K562 (cell line): ENCODE data around the gene PPP6R3. TPM values are rescaled to one million over a fixed set of nuclear protein-coding genes. Genes with fewer than 3 reads are reported as not detected.

Experiments
- ATAC-seq: fragments of 200-7000 bp; cut with Tn5 transposase; 3 replicates; pipeline ENCODE4 v1.9.1; 2020; ENCODE audit warnings: moderate library complexity
- BruUV-seq: library from RNA; stranded (reverse); fragments of 400-500 nt; replicated peaks from 2 replicates; lab custom pipeline; 2021; lab: Mats Ljungman, UMichigan
- CTCF ChIA-PET: fragments of 300-600 bp; formaldehyde crosslinking; extraction: SDS; loops from one replicate; lab custom pipeline; 2021; ENCODE audit warnings: low intra/inter-chr PET ratio; lab: Yijun Ruan, JAX
- POLR2A ChIA-PET: fragments of 300-600, 350-650 bp; sonication (Branson Sonifier 250); formaldehyde crosslinking; extraction: SDS; loops from one replicate; lab custom pipeline; 2021; ENCODE audit warnings: antibody characterized with exemption, inconsistent platforms; lab: Yijun Ruan, JAX
- DNase-seq, 4 experiments: peaks; one replicate each; pipeline versions ENCODE4 v3.0.0 to v3.0.0-alpha.2; 2011 to 2018; ENCODE audit warnings: low spot score in 3 of 4, mixed read lengths in 3 of 4; ENCODE audit errors: extremely low read depth in 1 of 4
- FAIRE-seq: peaks from 2 replicates; lab custom pipeline; 2011; peaks lifted over from hg19 to GRCh38; lab: Jason Lieb, UNC
- H2AFZ ChIP-seq: 2 replicates; pipeline ENCODE4 v1.6.0; 2011; ENCODE audit warnings: low read depth, low read length, control low read depth, inconsistent platforms
- H3K27ac ChIP-seq: fragments of 200-600 bp; 3 replicates; pipeline ENCODE4 v1.8.0; 2011; ENCODE audit warnings: low read depth, mild to moderate bottlenecking, control low read depth, inconsistent platforms, low read length, moderate library complexity, mixed read lengths; ENCODE audit errors: extremely low read depth
- H3K27me3 ChIP-seq, 2 experiments: fragments of 300-600 bp in 1 of 2; 2 replicates in 1 of 2; 3 replicates in 1 of 2; pipeline versions ENCODE4 v1.6.0 to v1.8.0; 2011; ENCODE audit warnings: inconsistent platforms in 2 of 2, low read length in 2 of 2, mild to moderate bottlenecking in 1 of 2, mixed read lengths in 1 of 2, moderate library complexity in 1 of 2; ENCODE audit not compliant: control insufficient read depth in 2 of 2, insufficient read depth in 2 of 2
- H3K36me3 ChIP-seq: fragments of 300-600 bp; 3 replicates; pipeline ENCODE4 v1.8.0; 2011; ENCODE audit warnings: mild to moderate bottlenecking, low read length, inconsistent platforms; ENCODE audit not compliant: control insufficient read depth, insufficient read depth
- H3K4me1 ChIP-seq, 2 experiments: fragments of 200-600 bp in 1 of 2; replicated peaks in 1 of 2; 2 replicates in 1 of 2; 3 replicates in 1 of 2; pipeline versions ENCODE4 v1.5.1 to v1.8.0; 2011; ENCODE audit warnings: inconsistent platforms in 2 of 2, low read length in 2 of 2, mild to moderate bottlenecking in 1 of 2, mixed read lengths in 1 of 2, moderate library complexity in 1 of 2; ENCODE audit not compliant: control insufficient read depth in 2 of 2, insufficient read depth in 2 of 2
- H3K4me2 ChIP-seq: 2 replicates; pipeline ENCODE4 v1.6.1; 2011; ENCODE audit warnings: low read length, control low read depth, inconsistent platforms, mixed read lengths; ENCODE audit not compliant: insufficient read depth
- H3K4me3 ChIP-seq: fragments of 200-600 bp; sonication (generic), shearing (Covaris generic); 2 replicates; pipeline ENCODE4 v1.5.1; 2016; ENCODE audit warnings: control low read depth, inconsistent platforms
- H3K79me2 ChIP-seq: fragments of 200-600 bp; 3 replicates; pipeline ENCODE4 v1.8.0; 2011; ENCODE audit warnings: low read length, inconsistent platforms; ENCODE audit not compliant: control insufficient read depth, insufficient read depth
- H3K9ac ChIP-seq, 2 experiments: 2 replicates each; pipeline versions ENCODE4 v1.6.0 to v1.6.1; 2011; ENCODE audit warnings: low read depth in 2 of 2, low read length in 2 of 2, control low read depth in 1 of 2, inconsistent platforms in 1 of 2, mild to moderate bottlenecking in 1 of 2, mixed read lengths in 1 of 2; ENCODE audit not compliant: insufficient read depth in 1 of 2
- H3K9me1 ChIP-seq: one replicate; pipeline ENCODE4 v1.6.0; 2011; ENCODE audit warnings: inconsistent platforms, mild to moderate bottlenecking, low read length, moderate library complexity; ENCODE audit not compliant: control insufficient read depth, insufficient read depth
- H3K9me3 ChIP-seq: replicated peaks from 2 replicates; pipeline ENCODE4 v1.5.1; 2011; ENCODE audit warnings: low read depth, low read length, inconsistent platforms; ENCODE audit not compliant: control insufficient read depth, insufficient read depth
- H4K20me1 ChIP-seq: replicated peaks from 2 replicates; pipeline ENCODE4 v1.6.1; 2011; ENCODE audit warnings: low read length, inconsistent platforms, mixed read lengths; ENCODE audit not compliant: control insufficient read depth, insufficient read depth
- CREB5 ChIP-seq: fragments of 250-450 bp; sonication (Bioruptor Pico); IDR thresholded peaks from 2 replicates; pipeline ENCODE4 v1.5.0; 2020; ENCODE audit warnings: mild to moderate bottlenecking
- DDX20 ChIP-seq: fragments of 450-650 bp; IDR thresholded peaks from 2 replicates; pipeline ENCODE4 v1.6.1; 2016; ENCODE audit warnings: missing genetic modification characterization, low read depth, mild to moderate bottlenecking, missing compliant biosample characterization, moderate library complexity
- DPF2 ChIP-seq: fragments of 450-650 bp; IDR thresholded peaks from 2 replicates; pipeline ENCODE4 v1.6.1; 2016
- ESRRB ChIP-seq: fragments of 250-450 bp; sonication (Bioruptor Pico); IDR thresholded peaks from 2 replicates; pipeline ENCODE4 v1.5.0; 2020; ENCODE audit warnings: mild to moderate bottlenecking, moderate library complexity, borderline replicate concordance
- GTF2B ChIP-seq: IDR thresholded peaks from 2 replicates; pipeline ENCODE4 v1.6.1; 2011; ENCODE audit not compliant: insufficient read length; ENCODE audit errors: extremely low read depth
- MEIS2 ChIP-seq: fragments of 450-650 bp; IDR thresholded peaks from 2 replicates; pipeline ENCODE4 v1.6.1; 2014; ENCODE audit warnings: mild to moderate bottlenecking; ENCODE audit not compliant: partially characterized antibody
- NCOA2 ChIP-seq, 2 experiments: fragments of 450-650 bp; IDR thresholded peaks; 2 replicates each; pipeline ENCODE4 v1.6.1; 2018; ENCODE audit warnings: mild to moderate bottlenecking in 2 of 2, moderate library complexity in 1 of 2; ENCODE audit not compliant: partially characterized antibody in 2 of 2
- OTX1 ChIP-seq: fragments of 450-650 bp; formaldehyde crosslinking; IDR thresholded peaks from 2 replicates; pipeline ENCODE4 v1.4.0; 2022; ENCODE audit warnings: mild to moderate bottlenecking
- POLR3A ChIP-seq: IDR thresholded peaks from 2 replicates; pipeline ENCODE4 v1.6.1; 2011; ENCODE audit warnings: borderline replicate concordance, mild to moderate bottlenecking, moderate library complexity; ENCODE audit not compliant: insufficient read length, insufficient read depth; ENCODE audit errors: extremely low read depth
- SP1 ChIP-seq: sonication (generic); formaldehyde crosslinking; IDR thresholded peaks from 2 replicates; pipeline ENCODE4 v1.8.1; 2022; ENCODE audit warnings: mild to moderate bottlenecking, missing genetic modification reagents
- TRIM24 ChIP-seq, 2 experiments: fragments of 450-650 bp; IDR thresholded peaks; 2 replicates each; pipeline ENCODE4 v1.6.1; 2016
- ZBTB8A ChIP-seq: fragments of 450-650 bp; IDR thresholded peaks from 2 replicates; pipeline ENCODE4 v1.6.1; 2018; ENCODE audit warnings: mild to moderate bottlenecking, moderate library complexity; ENCODE audit not compliant: partially characterized antibody
- ZNF121 ChIP-seq: sonication (generic); formaldehyde crosslinking; conservative IDR thresholded peaks from 2 replicates; pipeline ENCODE4 v1.8.0; 2022; ENCODE audit warnings: missing genetic modification reagents
- ZNF830 ChIP-seq: fragments of 250-450 bp; sonication (Bioruptor Pico); IDR thresholded peaks from 2 replicates; pipeline ENCODE4 v1.5.0; 2021; ENCODE audit warnings: mild to moderate bottlenecking
- WGBS: fragments of 100-300 bp; shearing (Covaris generic); methylation state at CpG from one replicate; pipeline ENCODE4 v1.1.6; 2016; ENCODE audit warnings: low coverage, mixed read lengths; ENCODE audit not compliant: insufficient coverage; ENCODE audit errors: missing lambda C conversion rate; 5-methylcytosine and 5-hydroxymethylcytosine counted together
- in situ Hi-C: fragments of 300-500 bp; cut with MboI; formaldehyde crosslinking; loops from 4 replicates; pipeline ENCODE4 v1.15.0; 2018; ENCODE audit warnings: inconsistent platforms, mixed read lengths
- intact Hi-C: fragments of 100-400 bp; cut with micrococcal nuclease; formaldehyde crosslinking; loops from 2 replicates; pipeline ENCODE4 v1.14.2; 2022
- polyA plus RNA-seq, 8 experiments: library from polyadenylated mRNA; depleted of rRNA in 4 of 8; stranded (reverse) in 5 of 8; unstranded in 3 of 8; fragments of >200 nt; fragmentation: Nextera tagmentation in 2 of 8; fragmentation: Illumina TruSeq in 1 of 8; extraction: Ambion mirVana in 2 of 8; extraction: Trizol in 1 of 8; gene quantifications; 2 replicates each; pipeline versions ENCODE4 v1.2.1 to v1.2.3, GENCODE V29; 2011 to 2014; ENCODE audit warnings: inconsistent platforms in 1 of 8, missing spikeins in 1 of 8
- total RNA-seq, 7 experiments: library from RNA; depleted of rRNA in 6 of 7; stranded (reverse); fragments of >200 nt in 6 of 7; fragmentation: Illumina TruSeq in 2 of 7; extraction: Trizol in 2 of 7; gene quantifications; 2 replicates each; pipeline versions ENCODE4 v1.2.1 to v1.2.3, GENCODE V29; 2011 to 2021; ENCODE audit warnings: low replicate concordance in 1 of 7
- TF ChIP-seq, protein P1 (sequence below): fragments of 450-650 bp; formaldehyde crosslinking; IDR thresholded peaks from 2 replicates; pipeline ENCODE4 v1.4.0; 2020; ENCODE audit warnings: mild to moderate bottlenecking, moderate library complexity
- TF ChIP-seq, protein P2 (sequence below), 3 experiments: fragments of 200-800 bp in 1 of 3; fragments of 250-450 bp in 1 of 3; fragments of 450-650 bp in 1 of 3; sonication (Bioruptor Pico) in 1 of 3; sonication (Bioruptor generic) in 1 of 3; formaldehyde crosslinking in 1 of 3; IDR thresholded peaks; 2 replicates each; pipeline versions ENCODE4 v1.6.1 to v1.8.0; 2016 to 2022; ENCODE audit warnings: mild to moderate bottlenecking in 2 of 3, missing genetic modification characterization in 2 of 3, missing compliant biosample characterization in 1 of 3, moderate library complexity in 1 of 3

Gene PPP6R3
- total and polyA plus RNA-seq, 9 of the 15 experiments (the other 6 are each of a cell fraction or from before 2014, with no cell fraction given), result 20.3 to 117 (median 80.6) TPM

DNA sequence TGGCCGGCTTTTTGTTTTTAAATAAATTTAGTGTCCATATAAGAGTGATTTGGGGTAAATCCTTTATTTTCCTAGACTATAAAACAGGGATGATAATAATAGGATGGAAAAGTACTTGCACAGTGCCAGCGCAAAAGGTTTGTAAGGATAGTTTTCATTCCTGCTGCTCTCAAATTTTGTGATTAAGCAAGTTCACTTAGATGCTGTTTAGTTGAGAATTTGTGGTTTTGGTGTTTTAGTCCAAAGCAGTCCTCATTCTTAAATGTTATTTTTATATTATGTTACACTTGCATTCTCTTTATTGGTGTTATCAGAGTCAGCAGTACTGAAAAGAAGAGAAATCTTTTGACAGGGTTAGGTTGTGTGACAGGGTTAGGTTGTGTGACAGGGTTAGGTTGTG lies 47.9 kb downstream of the PPP6R3 start:
- intact Hi-C loops (no loop called here), in situ Hi-C loops (no loop called here)
- Histone ChIP-seq H3K36me3 (peaks cover 21% of the 10 kb centered on the region), H3K27me3 (no peaks in the 10 kb centered on the region), H3K79me2 (peaks cover 98% of the 10 kb centered on the region), H3K9me1 (no peaks in the 10 kb centered on the region), H3K9ac (0 out of 4 replicates have a peak overlapping the region, but pooled peaks of 1 of the 2 experiments have one; percentile 15), H3K4me1 (peaks cover 0 to 24% of the 10 kb centered on the region in 2 experiments; a peak in 4 of 5 replicates), H3K9me3 (no peaks in the 10 kb centered on the region; the same call in 1 of the 2 replicates), H4K20me1 (peaks cover 31% of the 10 kb centered on the region), H3K4me2 (no peak overlapping the region), H2AFZ (no peak overlapping the region), H3K4me3 (no peak overlapping the region), H3K27ac (no peak overlapping the region)
- 94% methylated on average over 2 of the region's 2 CpGs for WGBS
- DNase-seq, result no peak
- no TSS peak for BruUV-seq
- FAIRE-seq, result no peak
- POLR2A ChIA-PET, result no interaction called here
- no peak for ATAC-seq
- CTCF ChIA-PET, result no interaction called here
- TF ChIP-seq CREB5 (CRISPR knock-in tag) (no peak), ESRRB (CRISPR knock-in tag) (no peak), NCOA2 (IDR thresholded peaks at IDR 0.05; ENCODE audit: partially characterized antibody in 2 of 2) (no peak), POLR3A (no peak), ZNF121 (CRISPR knock-in tag) (no peak), MEIS2 (no peak), DDX20 (no peak), DPF2 (no peak), TRIM24 (IDR thresholded peaks at IDR 0.05) (no peak), GTF2B (no peak), SP1 (CRISPR knock-in tag) (no peak), OTX1 (CRISPR knock-in tag) (no peak), ZBTB8A (no peak), ZNF830 (no peak)
- TF ChIP-seq, protein P1, sequence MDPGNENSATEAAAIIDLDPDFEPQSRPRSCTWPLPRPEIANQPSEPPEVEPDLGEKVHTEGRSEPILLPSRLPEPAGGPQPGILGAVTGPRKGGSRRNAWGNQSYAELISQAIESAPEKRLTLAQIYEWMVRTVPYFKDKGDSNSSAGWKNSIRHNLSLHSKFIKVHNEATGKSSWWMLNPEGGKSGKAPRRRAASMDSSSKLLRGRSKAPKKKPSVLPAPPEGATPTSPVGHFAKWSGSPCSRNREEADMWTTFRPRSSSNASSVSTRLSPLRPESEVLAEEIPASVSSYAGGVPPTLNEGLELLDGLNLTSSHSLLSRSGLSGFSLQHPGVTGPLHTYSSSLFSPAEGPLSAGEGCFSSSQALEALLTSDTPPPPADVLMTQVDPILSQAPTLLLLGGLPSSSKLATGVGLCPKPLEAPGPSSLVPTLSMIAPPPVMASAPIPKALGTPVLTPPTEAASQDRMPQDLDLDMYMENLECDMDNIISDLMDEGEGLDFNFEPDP (CRISPR knock-in tag), result no peak
- TF ChIP-seq, protein P2, sequence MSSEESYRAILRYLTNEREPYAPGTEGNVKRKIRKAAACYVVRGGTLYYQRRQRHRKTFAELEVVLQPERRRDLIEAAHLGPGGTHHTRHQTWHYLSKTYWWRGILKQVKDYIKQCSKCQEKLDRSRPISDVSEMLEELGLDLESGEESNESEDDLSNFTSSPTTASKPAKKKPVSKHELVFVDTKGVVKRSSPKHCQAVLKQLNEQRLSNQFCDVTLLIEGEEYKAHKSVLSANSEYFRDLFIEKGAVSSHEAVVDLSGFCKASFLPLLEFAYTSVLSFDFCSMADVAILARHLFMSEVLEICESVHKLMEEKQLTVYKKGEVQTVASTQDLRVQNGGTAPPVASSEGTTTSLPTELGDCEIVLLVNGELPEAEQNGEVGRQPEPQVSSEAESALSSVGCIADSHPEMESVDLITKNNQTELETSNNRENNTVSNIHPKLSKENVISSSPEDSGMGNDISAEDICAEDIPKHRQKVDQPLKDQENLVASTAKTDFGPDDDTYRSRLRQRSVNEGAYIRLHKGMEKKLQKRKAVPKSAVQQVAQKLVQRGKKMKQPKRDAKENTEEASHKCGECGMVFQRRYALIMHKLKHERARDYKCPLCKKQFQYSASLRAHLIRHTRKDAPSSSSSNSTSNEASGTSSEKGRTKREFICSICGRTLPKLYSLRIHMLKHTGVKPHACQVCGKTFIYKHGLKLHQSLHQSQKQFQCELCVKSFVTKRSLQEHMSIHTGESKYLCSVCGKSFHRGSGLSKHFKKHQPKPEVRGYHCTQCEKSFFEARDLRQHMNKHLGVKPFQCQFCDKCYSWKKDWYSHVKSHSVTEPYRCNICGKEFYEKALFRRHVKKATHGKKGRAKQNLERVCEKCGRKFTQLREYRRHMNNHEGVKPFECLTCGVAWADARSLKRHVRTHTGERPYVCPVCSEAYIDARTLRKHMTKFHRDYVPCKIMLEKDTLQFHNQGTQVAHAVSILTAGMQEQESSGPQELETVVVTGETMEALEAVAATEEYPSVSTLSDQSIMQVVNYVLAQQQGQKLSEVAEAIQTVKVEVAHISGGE (CRISPR knock-in tag; IDR thresholded peaks at IDR 0.05), result no peak
